DOHH2 (cell line): ENCODE data around the gene SLMAP.

Source experiments
- EZH2phosphoT487 ChIP-seq: fragments of 200-600 bp; sonication (generic); IDR thresholded peaks from 2 replicates; pipeline ENCODE4 v1.6.1; 2017; ENCODE audit warnings: borderline replicate concordance, mild to moderate bottlenecking, antibody characterized with exemption, low read length, moderate library complexity, mixed read lengths
- TF ChIP-seq, protein P1 (sequence below): fragments of 200-600 bp; sonication (generic); IDR thresholded peaks from one replicate; pipeline ENCODE4 v1.5.1; 2014; ENCODE audit warnings: antibody characterized with exemption, mild to moderate bottlenecking, low read depth, low read length; ENCODE audit not compliant: poor library complexity, severe bottlenecking

DNA sequence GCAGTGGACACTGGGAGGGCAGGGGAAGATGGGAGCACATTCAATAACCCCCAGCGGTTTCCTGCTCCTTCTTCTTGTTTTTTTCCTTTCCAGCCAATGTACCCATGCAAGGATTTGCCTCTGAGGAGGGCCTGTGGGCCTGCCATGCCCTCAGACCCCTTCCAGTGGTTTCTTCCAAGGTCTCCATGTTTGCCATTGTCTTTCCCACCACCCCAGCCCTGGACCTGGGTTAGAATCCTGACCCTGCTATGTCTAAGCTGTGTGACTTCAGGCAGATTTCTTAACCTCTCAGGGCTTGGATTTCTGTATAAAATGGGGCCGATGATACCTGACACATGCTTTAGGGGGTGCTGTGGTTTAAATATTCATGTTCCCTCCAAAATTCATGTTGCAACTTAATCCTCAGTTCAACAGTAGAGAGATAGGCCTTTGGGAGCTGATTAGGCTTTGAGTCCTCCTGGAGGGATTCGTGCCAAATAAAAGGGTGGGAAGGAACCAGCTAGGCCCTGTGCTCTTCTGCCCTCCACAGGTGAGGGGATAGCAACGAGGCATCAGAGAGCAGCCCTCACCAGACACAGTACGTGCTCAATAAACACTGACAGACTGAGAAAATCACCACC, 205.8 kb downstream of the SLMAP start:
- TF ChIP-seq, protein P1, sequence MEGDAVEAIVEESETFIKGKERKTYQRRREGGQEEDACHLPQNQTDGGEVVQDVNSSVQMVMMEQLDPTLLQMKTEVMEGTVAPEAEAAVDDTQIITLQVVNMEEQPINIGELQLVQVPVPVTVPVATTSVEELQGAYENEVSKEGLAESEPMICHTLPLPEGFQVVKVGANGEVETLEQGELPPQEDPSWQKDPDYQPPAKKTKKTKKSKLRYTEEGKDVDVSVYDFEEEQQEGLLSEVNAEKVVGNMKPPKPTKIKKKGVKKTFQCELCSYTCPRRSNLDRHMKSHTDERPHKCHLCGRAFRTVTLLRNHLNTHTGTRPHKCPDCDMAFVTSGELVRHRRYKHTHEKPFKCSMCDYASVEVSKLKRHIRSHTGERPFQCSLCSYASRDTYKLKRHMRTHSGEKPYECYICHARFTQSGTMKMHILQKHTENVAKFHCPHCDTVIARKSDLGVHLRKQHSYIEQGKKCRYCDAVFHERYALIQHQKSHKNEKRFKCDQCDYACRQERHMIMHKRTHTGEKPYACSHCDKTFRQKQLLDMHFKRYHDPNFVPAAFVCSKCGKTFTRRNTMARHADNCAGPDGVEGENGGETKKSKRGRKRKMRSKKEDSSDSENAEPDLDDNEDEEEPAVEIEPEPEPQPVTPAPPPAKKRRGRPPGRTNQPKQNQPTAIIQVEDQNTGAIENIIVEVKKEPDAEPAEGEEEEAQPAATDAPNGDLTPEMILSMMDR: peak; percentile 74
- no peak for TF ChIP-seq EZH2phosphoT487
